HG03039 (cell line): ENCODE measurements around the gene NAT10.
"Not testable (repeated sequence)": the region's sequence is repeated elsewhere in the genome, so short reads cannot be mapped to it uniquely, and the experiment has no call there.

Source experiments
- ATAC-seq: cut with Tn5 transposase; IDR thresholded peaks from one replicate; pipeline ENCODE4 v1.9.1; 2021; ENCODE audit warnings: mild to moderate bottlenecking, moderate library complexity; ENCODE audit not compliant: unreplicated experiment

NAT10 gene

DNA sequence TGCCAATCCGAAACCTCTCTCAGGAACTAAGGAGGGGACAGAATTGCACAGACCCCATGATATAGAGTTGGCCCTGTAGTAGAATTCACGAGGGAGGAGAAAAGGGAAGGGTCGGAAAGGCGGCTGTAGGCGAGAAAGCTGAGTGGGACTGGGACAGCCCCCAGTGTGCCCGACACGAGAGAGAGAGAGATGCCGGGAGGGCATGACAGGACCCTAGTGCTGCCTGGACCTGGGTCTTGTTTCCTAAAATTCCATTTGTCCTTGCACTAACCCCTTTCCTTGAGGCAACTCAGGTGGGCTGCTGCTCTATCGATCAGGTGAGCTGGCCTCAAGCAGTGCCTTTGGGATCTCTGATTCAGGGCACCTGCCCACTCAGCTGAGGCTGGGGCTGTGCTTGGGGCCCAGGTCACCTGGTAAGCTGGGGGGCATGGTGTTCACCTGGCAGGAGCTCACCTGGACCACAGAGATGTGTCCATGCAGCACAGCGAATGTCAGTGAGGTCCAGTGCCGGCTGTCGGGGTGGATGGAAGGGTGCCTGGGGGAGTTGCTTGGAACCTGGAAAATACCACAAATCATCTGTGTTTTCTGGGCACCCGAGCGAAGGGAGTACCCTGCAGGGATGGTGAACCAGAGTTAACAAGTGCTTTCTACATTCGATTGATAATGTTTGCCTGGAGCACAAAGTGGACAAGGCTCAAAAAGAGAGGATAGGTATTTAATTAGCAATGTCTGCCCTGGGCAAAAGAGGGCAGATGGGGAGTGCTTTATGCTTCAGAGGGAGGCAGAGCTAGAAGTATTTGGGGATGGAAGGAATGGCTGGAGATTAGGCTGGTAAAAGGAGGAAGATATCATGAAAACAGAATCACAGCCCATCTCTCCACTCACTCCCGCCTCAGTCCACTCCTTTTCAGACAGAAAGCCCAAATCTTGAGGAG, 61.6 kb downstream of the NAT10 start:
- ATAC-seq: no peak

DNA sequence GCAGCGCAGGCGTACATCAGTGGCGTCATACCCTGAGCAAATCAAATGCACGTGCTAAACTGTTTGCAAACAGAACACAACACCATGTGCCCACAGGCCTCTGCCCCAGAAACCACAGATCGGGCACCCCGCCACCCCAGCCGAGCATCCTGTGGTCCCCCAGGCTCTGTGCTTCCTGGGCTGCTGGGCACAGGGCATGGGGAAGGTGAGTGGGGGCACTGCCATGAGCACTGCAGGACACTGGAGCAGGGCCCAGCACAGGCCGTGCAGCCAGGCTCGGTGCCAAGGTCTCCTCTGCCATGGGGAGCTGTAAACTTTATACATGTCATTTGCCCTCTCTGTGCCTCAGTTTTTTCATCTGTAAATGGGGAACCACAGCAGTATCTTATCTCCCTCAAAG, 62.5 kb downstream of the NAT10 start:
- ATAC-seq: no peak

DNA sequence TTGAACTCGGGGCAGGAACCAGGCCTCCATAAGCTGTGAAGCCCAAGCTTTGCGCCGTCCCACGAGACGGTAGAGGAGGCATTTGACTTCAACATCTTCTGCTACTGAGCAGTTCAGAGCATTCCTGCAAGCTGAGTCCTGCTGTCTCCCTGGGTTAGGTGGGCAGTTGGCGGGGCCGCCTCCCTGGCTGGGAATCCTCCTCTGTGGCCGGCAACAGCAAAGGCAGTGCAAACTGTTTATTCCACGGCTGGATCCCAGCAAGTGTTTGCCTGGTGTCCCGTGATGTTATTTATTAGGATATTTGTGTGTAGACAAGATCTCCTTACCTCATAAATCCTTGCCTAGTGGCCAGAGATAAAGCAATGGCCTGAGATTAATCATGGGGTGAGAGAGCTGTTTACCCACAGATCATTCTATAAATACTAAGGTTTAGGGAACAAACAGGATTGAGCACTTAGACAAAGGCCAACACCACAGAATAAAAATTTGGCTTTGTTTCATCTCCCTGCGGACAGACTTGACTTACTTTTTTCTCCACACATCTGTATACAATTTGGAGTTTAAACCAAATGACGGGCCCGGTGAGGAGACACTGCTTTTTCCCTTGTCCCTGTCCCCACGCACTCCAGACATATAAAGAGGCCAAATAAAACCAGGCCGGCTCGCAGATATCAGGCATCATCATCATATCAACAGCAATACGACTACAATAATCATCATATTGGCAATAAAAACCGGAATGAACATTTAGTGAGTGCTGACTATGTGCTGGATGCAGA, 63.4 kb downstream of the NAT10 start:
- no peak for ATAC-seq

DNA sequence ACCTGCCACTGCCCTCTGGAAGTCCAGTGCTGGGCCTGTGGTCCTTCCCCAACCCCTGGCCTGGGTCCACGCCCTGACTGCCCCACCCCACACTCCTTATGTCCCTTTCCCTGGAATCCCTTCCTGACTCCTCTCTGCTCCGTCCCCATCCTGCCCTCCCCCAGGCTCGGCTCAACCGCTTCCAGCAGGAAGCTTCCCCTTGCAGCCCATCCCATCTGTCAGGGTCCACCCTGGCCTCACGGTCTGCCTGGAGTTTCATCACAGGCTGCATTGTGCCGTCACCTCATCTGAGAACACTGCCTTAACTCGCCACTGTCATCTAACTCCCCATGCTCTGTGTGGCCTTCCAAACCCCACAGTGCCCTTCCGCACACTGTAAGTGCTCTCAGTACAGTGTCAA, 64.3 kb downstream of the NAT10 start:
- no peak for ATAC-seq

DNA sequence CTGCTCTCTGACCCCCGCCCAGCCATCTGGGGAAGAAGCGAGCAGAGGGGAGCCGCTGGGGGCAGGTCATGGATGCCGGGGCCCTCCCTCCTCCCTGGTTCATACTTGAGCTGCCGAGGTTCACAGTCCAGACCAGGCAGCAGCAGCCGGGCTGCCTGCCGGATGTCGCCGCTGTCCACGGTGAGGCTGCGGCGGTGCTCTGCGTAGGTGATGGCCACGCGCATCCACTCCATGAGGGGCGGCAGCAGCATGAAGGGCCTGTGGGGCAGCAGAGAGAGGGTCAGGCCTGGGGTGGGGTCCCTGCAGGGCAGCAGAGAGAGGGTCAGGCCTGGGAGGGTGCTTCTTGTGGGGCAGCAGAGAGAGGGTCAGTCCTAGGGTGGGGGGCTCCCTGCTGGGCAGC, 67.6 kb downstream of the NAT10 start:
- no peak for ATAC-seq

DNA sequence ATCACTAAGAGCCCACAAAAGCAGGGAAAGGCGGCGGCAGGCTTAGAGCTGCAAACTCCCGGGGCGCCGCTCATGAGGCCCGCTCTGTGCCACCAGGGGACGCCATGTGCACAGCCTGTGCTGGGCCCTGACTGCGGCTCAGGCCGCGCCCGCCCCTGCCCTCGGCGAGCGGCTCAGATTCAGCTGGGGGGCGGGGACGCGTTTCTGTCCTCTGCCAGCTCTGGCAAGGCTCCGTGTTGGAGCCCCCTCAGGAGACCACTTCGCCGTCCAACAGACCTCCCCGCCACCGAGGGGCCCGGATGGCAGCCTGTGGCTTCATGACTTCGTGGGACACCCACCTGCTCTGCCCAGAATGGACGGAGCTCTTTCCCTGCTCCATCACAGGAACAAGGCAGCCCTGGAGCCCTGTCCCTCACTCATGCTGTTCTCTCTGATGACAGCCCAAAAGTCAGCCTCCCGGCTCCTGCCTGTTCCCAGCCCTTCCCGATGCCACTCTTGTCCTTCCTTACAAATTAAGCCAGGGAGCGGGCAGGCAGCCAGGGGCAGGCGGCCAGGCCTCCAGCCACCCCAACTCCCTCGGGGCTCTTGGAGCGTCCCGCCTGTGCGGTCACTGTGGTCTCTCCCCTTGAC, 69.1 kb downstream of the NAT10 start:
- ATAC-seq: peak; percentile 71

DNA sequence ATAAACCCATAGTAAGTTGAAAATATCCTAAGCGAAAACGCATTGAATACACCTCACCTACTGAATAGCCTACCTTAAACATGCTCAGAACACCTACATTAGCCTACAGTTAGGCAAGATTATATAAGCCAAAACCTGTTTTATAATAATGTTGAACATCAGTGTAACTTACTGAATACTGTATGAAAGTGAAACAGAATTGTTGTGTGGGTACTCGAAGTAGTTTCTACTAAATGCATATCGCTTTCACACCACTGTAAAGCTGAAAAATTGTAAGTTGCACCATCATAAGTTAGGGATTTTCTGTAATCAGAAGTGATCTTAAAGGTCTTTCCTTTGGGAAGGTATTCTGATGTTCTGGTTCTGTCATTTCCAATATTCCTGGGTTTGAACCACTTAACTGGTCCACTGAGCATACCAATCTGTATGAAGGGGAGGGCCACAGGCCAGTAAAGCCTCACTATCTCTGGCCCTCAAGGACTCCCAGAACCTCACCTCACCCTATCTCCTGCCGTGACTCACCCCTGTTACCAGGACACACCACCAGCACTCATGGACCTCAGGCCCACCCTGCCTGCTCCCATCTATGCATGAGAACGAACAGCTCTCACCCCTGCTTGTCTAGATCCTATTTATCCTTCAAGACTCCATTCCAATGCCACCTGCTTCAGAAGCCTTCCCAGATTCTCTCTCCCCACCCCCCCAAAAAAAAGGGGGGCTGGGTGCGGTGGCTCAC, 70.0 kb downstream of the NAT10 start:
- no peak for ATAC-seq

DNA sequence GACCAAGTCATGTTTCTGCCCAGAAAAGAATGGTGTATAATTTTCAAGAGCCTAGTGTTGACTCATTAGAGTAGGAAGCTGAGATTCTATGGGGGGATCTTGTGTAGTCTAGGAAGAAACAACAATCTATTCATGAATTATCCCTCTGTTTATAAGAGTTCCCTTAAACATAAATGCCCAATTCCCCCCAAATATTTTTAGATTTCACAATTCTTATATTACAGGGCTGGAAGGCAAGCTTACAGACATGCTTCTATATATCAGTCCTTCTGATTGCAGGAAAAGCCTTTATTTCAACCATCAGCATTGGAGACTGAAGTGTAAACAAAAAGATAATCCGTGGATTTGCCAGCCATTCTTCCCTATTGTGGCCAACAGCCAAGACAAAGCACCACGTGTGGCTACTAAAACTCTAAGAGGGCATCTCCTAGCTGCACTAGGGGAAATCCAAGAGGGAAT, 71.4 kb downstream of the NAT10 start:
- no peak for ATAC-seq

DNA sequence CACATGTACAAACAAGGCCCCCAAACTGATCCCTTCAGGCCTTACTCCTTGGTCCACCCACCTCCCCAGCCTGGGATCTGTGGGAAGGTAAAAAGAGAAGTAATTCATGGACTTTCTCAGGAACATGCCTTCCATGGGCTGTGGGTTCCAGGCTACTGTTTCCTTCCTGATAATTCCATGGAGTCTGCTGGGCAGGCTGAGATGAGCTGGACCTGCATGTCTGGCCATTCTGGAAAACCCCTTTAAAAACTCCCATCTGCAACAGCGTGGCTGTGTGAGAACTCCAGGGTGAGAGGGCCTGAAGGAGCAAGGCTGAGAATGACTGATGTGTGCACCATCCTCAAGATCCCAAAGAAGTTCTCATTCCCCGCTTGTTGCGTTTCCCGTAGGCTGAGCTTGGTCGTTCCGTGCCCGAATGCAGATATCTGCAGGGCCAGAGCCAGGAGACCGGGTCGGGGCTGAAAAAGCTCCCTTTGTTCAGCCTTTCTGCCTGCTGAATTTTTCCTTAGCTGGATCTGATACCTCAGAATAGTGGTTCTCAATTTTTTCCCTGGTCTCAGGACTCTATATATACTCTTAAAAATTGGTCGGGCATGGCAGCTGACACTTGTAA, 72.9 kb downstream of the NAT10 start:
- ATAC-seq: no peak

DNA sequence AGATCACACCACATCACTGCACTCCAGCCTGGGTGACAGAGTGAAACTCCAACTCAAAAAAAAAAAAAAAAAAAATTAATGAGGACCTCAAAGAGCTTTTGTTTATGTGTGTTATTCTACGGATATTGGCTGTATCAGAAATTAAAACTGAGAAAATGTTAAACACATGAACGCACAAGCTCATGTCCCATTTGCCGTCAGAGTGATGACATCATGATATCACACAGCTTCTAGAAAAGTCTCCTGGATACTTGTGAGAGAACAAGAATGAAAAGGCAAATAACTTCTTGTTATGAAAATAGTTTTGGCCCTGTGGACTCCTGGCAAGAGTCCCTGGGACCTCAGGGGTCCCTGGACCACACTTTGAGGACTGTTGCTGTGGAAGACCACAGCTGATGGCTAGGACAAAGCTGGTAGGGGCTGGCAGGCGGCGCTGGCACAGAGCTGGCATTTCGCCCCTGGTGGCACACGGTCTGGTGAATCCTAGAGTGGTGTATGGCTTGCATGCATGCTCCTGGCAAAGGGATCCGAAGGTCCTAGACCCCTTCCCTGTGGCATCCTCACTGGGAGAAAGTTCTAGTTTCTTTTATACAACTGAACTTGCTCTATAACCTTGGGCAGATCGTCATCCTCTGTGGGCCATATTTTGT, 73.7 kb downstream of the NAT10 start:
- ATAC-seq: no peak

DNA sequence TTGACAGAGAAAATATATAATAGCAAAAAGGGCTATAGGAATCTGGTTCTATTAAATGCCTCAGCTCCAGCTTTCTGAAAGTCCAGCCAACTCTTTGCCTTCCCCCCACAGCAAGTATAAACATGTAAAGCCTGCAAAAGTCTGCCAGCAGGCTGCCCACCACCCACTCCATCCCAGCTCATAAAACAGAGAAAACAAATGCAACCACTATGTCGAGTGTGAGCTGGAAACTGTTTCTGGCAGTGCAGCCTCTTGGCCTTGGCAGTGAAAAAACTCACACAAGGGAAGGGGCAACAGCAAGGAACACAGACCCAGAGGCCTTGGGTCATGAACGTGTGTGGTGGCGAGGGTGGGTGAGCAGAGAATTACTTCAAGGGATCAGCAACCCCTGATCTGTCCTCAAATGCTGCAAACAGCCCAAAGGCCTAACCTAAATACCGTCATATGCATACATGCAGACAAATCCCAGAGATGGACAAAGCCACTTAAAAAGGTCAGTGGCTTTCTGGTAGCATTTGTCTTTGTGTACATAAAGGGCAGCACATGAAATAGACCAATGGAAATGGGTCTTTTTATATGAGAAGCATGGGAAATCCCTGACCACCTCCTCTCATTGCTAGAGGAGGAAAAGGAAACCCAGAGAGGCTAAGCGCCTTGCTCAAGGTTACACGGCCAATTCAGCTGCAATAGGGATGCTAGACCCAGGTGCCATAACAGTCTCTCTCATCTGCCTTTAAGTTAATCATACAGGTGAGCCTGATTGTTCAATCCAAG, 74.8 kb downstream of the NAT10 start:
- ATAC-seq: no peak

DNA sequence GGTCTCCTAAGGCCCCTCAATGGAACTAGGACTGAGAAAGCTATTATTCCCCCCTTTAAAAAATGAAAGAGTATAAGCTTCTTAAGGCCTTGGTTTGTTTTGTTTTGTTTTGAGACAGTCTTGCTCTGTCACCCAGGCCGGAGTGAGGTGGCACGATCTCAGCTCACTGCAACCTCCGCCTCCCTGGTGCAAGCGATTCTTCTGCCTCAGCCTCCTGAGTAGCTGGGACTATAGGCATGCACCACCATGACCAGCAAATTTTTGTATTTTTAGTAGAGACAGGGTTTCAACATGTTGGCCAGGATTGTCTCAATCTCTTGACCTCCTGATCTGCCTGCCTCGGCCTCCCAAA, 75.4 kb downstream of the NAT10 start:
- not testable (repeated sequence) for ATAC-seq

DNA sequence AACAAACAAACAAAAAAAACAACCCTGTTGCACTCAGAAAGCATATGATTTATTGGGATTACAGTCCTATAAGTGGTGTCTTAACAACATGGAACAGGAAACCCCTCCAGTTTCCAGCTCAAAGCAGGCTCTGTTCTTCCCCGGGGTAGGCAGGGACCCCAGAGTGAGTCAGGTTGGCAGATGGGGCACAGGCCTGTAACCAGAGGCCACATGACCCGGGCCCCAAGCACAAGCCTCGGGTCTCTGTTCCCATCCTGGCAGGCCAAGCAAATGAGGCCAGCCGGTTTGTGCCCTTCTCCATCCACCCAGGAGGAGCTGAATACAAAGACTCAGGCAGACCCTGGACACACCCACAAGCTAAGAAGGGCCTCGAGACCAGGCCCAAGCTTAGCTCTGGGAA, 75.8 kb downstream of the NAT10 start:
- ATAC-seq: no peak

DNA sequence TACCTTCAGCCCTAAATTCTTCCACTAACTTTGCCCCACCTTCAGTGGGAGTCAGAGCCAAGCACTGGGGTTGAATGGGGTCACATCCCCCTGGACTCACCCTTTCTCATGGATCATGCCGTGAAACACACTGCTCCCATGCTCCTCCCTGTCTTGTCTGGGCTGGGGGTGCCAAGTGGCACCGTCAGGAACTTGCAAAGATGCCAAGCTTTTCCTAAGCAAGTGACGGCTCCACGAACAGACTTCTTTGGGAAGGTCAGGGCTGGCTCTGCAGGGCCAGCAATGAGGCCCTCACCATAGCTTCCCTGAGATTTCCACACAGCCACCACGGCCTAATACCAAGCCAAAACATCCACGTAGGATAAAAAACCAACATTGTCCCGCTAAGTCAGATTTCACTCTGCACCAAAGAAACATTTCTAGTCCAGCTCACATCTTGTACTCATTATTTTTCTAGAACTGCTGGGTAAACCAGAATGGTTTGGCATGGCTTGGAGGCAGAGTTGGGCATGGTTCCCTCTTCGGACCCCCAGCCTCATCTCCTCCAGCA, 76.5 kb downstream of the NAT10 start:
- ATAC-seq: no peak

DNA sequence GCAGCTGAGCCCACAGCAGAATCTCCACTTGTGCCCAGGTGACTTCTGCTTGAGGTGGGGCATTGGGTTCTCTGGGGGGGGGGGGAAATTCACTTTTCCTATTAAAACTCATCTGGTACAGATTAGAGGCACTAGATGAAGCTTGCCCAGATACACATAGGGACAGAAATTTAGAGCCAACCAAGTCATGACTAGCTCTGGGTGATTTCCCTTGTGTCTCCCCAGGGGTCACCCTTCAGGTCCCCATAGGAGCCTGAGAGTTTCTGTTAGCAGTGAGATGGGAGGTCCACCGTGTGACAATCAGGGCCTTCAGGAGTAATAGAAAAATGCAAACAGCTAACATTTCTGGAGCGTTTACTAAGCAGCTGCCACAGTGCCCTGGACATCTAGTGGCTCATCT, 77.0 kb downstream of the NAT10 start:
- ATAC-seq: no peak

DNA sequence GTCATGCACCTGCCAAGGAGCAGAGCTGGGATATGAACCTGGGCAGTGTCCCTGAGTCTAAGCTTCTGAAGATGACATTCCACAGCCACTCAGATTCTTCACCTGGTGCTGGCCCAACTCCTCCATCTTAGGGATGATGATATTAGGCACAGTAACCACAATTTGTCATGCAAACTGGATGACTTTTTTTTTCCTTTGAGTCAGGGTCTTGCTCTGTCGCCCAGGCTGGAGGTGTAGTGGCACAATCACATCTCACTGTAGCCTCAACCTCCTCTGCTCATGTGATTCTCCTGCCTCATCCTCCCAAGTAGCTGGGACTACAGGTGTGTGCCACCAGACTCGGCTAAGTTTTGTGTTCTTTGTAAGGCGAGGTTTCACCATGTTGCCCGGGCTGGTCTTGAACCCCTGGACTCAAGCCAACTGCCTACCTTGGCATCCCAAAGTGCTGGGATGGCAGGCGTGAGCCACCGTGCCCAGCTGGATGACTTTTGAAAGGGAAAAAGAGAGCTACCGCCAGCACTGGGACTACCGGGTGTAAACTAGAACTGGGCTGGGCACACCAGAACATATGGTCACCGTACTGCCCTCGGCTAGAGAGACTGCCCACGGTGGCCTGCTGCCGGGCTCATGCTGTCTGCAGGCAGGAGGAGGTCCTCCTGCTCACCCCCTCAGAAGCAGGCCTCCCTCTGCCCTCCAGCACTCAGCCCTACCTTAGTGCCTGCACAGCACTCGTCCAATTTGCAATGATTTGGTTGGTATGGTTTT, 77.7 kb downstream of the NAT10 start:
- ATAC-seq: no peak

DNA sequence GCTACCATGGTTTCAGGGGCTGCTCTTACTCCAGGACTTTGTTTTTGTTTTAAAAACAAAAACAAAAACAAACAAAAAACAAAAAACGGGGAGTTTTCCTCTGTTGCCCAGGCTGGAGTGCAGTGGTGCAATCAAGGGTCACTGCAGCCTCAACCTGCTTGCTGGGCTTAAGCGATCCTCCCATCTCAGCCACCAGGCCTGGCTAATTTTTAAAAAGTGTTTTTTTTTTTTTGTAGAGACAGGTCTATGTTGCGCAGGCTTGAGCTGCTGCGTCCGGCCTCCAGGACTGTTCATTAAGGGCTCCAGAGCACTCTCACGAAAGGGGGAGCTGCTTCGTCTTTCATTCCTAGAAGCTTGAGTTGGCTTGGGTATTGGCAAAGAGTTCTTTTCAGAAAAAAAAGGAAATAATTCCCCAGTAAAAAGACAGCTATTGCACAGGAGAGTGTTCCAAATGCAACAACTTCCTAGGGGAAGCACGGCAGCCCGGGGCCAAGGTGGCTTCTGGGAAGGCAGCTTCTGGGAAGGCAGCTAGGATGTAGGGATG, 78.5 kb downstream of the NAT10 start:
- no peak for ATAC-seq

DNA sequence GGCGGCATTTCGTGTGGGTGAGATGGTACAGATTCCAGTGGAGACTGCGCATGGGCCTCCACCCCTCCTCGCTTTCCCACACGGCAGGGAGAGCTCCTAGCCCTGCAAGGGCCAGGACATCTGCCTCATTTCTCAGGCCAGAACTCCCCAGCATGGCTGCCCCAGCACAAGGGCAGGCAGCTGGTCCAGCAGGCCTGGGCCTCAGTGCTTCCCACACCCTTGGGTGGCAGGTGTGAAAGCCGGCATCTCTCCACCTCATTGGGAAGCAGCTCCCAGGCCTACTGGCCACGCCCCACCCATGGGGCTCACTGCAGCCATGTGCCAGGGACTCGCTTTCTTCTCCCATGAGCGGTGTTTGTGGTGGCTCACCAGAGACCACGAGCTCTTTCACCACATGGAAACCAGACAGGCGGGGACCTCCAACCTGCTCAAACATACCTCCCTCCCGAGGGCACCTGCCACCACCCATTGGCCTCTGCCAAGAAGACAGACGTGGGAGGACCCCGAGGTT, 79.1 kb downstream of the NAT10 start:
- no peak for ATAC-seq
